ENCODE results near the gene HDLBP.
"Not testable (repeated sequence)": the region's sequence is repeated elsewhere in the genome, so short reads cannot be mapped to it uniquely, and the experiment has no call there.

GRCh38 chr2:241318830-241319229 is 3.4 kb upstream of the HDLBP start:
- TF ChIP-seq CTCF (IDR thresholded peaks at IDR 0.05 in 2 of 3, conservative IDR thresholded peaks at IDR 0.05 in 1 of 3; ENCODE audit: control insufficient read depth in 2 of 3, extremely low read depth in 1 of 3, insufficient read depth in 1 of 3, low read depth in 3 of 3, low read length in 3 of 3); MTA3 (IDR thresholded peaks at IDR 0.05; ENCODE audit: borderline replicate concordance, low read length); HDAC6 (IDR thresholded peaks at IDR 0.05; ENCODE audit: unreplicated experiment): not testable (repeated sequence)

Data from GM12878 (cell line).